Left lung (tissue), 10 donors: ENCODE measurements around the gene PDSS1. TPM values are rescaled to one million over a fixed set of nuclear protein-coding genes. Genes with fewer than 3 reads are reported as not detected.

Experiments
- ATAC-seq: fragments of 200-7000 bp; cut with Tn5 transposase; one replicate; pipeline ENCODE4 v1.9.1; 2020; ENCODE audit warnings: moderate library complexity
- DNase-seq, 4 donors: peaks; one replicate each; pipeline ENCODE4 v3.0.0-alpha.2; 2013 to 2020
- H3K27ac ChIP-seq, 2 donors: fragments of 200-600 bp; sonication (generic) in 1 of 2; one replicate each; pipeline versions ENCODE4 v1.5.0 to v1.8.0; 2020 to 2021
- H3K27me3 ChIP-seq, 2 donors: fragments of 200-600 bp; sonication (generic) in 1 of 2; one replicate each; pipeline versions ENCODE4 v1.5.0 to v1.8.0; 2020 to 2021
- H3K36me3 ChIP-seq, 2 donors: fragments of 200-600 bp; sonication (generic) in 1 of 2; one replicate each; pipeline versions ENCODE4 v1.5.0 to v1.8.0; 2020 to 2021
- H3K4me1 ChIP-seq, 2 donors: fragments of 200-600 bp; one replicate each; pipeline ENCODE4 v1.8.0; 2021
- H3K4me3 ChIP-seq, 2 donors: fragments of 200-600 bp; sonication (generic) in 1 of 2; one replicate each; pipeline versions ENCODE4 v1.5.0 to v1.8.0; 2020 to 2021; ENCODE audit warnings: mild to moderate bottlenecking in 1 of 2
- H3K9me3 ChIP-seq, 2 donors: fragments of 200-600 bp; sonication (generic) in 1 of 2; one replicate each; pipeline versions ENCODE4 v1.5.0 to v1.8.0; 2020 to 2021
- CTCF ChIP-seq, 2 donors: fragments of 200-600 bp; sonication (generic) in 1 of 2; IDR thresholded peaks; one replicate each; pipeline versions ENCODE4 v1.5.0 to v1.8.0; 2021; ENCODE audit warnings: antibody characterized with exemption in 2 of 2
- intact Hi-C, 2 donors: fragments of 100-400 bp; cut with DNase I; formaldehyde crosslinking; loops; one replicate each; pipeline versions ENCODE4 v1.11.2 to v1.14.2; 2022
- polyA plus RNA-seq, 6 donors: library from polyadenylated mRNA; unstranded; fragments of 120-200 nt; gene quantifications; one replicate each; pipeline ENCODE4 v1.2.1, GENCODE V29; 2013; ENCODE audit not compliant: insufficient read length in 6 of 6
- total RNA-seq, 2 donors: library from RNA; stranded (reverse); fragmentation: NEBNext Ultra II Directional; extraction: Animal tissue kit (Norgen Biotek cat#: 25700); gene quantifications; one replicate each; pipeline ENCODE4 v1.2.1, GENCODE V29; 2021
- donor health status: DM: no; HTN: yes; CAD: no.
- donor health status: DM: no; HTN: no; CAD: no.

Gene PDSS1
- total and polyA plus RNA-seq, 8 donors, result 7.1 to 17.3 (median 12.7) TPM

DNA sequence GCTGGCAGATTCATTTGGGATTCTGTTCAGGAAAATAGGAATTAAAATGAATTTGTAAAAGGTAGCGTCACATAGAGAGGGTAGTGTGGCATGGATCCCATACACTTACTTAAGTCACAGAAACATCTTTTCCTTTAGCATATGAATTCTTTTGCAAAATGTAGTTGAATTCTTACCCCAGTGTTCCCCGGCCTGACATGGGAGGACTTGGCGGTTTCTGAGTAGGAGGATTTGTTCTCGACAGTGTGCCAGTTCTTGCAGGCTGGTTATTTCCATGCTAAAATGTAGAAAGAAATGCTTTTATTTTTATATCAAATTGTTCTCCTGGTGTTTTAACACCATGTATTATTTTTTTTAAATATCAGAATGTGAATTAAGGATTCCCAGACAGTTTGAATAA, 72.6 kb downstream of the PDSS1 start:
- DNase-seq, result no peak
- H3K9me3 ChIP-seq, result no peaks in the 10 kb centered on the region
- intact Hi-C loops, result no loop called here
- ATAC-seq, result no peak
- no peaks in the 10 kb centered on the region for H3K4me1 ChIP-seq
- no peaks in the 10 kb centered on the region for H3K27me3 ChIP-seq
- no peak for TF ChIP-seq CTCF (IDR thresholded peaks at IDR 0.05)
- no peak overlapping the region for H3K4me3 ChIP-seq
- no peak overlapping the region for H3K27ac ChIP-seq
- H3K36me3 ChIP-seq, result peaks cover 0 to 25% of the 10 kb centered on the region in 2 donors

DNA sequence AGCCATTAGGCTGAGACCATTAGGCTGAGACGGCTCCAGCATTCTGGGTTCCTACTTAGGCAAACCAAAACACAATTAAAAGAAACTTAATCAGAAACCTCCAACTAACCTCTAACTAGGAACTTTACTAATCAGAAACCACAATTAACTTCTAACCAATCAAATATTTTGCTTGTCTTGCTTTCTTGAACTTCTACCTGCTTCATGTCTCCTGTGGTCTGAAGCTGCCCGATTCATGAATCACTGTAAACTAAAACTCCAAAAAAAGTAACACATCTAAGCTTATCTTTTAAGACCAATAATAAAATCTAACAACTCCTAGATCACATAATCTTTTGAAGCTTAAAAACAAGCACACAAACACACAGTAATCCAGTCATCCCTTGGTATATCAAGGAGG, 76.1 kb downstream of the PDSS1 start:
- Histone ChIP-seq H3K9me3 (no peaks in the 10 kb centered on the region), H3K27me3 (no peaks in the 10 kb centered on the region), H3K27ac (no peak overlapping the region), H3K4me1 (no peaks in the 10 kb centered on the region), H3K4me3 (no peak overlapping the region), H3K36me3 (peaks cover 0 to 7% of the 10 kb centered on the region in 2 donors)
- DNase-seq, result no peak
- TF ChIP-seq CTCF (IDR thresholded peaks at IDR 0.05), result no peak
- no peak for ATAC-seq
- intact Hi-C loops, result no loop called here

DNA sequence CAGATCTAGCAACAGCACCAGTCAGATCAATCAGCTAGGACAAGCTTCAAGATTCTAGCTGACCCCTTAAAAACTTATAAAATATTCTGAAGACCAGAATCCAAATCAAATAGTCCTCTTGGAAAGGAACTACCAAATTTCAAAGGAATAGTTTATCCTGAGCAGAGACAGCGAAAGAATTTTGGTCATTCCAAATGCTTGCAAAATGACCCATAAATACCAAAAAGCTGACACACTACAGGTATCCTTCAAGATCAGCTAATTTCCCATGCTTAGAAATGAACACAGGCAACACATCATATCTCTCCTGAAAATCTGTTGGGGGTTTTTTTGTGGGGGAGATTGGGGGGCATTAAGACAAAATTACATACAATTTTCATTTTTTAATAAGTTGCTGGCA, 78.8 kb downstream of the PDSS1 start:
- intact Hi-C loops, result no loop called here
- H3K27me3 ChIP-seq, result no peaks in the 10 kb centered on the region
- H3K36me3 ChIP-seq, result no peaks in the 10 kb centered on the region
- no peak for TF ChIP-seq CTCF (IDR thresholded peaks at IDR 0.05)
- H3K9me3 ChIP-seq, result no peaks in the 10 kb centered on the region
- H3K4me3 ChIP-seq, result no peak overlapping the region
- no peak for DNase-seq
- no peak overlapping the region for H3K27ac ChIP-seq
- peaks cover 0 to 22% of the 10 kb centered on the region in 2 donors for H3K4me1 ChIP-seq
- no peak for ATAC-seq

DNA sequence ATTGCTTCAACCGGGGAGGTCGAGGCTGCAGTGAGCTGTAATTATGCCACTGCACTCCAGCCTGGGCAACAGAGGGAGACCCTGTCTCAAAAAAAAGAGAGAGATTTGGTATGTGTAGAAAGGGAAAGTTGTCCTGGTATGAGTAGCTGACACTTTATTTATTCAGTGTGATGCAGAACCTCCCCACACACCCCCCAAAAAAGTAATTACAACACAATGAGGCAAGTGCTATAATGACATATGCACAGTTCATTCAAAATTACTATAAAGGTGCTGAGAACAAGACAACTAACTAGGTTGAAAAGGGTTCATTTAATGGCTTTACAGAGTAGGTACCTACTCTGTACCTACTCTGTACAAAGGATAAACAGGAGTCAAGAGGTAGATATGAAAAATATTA, 80.2 kb downstream of the PDSS1 start:
- no peaks in the 10 kb centered on the region for H3K36me3 ChIP-seq
- no peak for ATAC-seq
- H3K4me1 ChIP-seq, result peaks cover 0 to 37% of the 10 kb centered on the region in 2 donors
- no peak for DNase-seq
- H3K27me3 ChIP-seq, result no peaks in the 10 kb centered on the region
- TF ChIP-seq CTCF (IDR thresholded peaks at IDR 0.05), result no peak
- H3K4me3 ChIP-seq, result no peak overlapping the region
- intact Hi-C loops, result no loop called here
- H3K27ac ChIP-seq, result no peak overlapping the region
- H3K9me3 ChIP-seq, result no peaks in the 10 kb centered on the region

- Histone ChIP-seq H3K4me3 (no peak overlapping the region), H3K4me1 (peaks cover 0 to 40% of the 10 kb centered on the region in 2 donors), H3K27me3 (no peaks in the 10 kb centered on the region), H3K36me3 (no peaks in the 10 kb centered on the region), H3K9me3 (no peaks in the 10 kb centered on the region), H3K27ac (peak overlapping the region in 1 of 2 donors; percentile 42)
- intact Hi-C loops, result no loop called here
- ATAC-seq, result no peak
- TF ChIP-seq CTCF (IDR thresholded peaks at IDR 0.05), result no peak
- no peak for DNase-seq
Observed at GRCh38 chr10:26779176-26779860, 81.8 kb downstream of the PDSS1 start.
